ENCODE measurements around the gene ZNF615.

ZNF615 gene

GRCh38 chr19:52020506-52020905 lies 12.5 kb upstream of the ZNF615 start:
- Histone ChIP-seq H3K18ac (ENCODE audit: low read depth in 1 of 2, low read length in 2 of 2) (no peak overlapping the region), H3K4me3 (ENCODE audit: insufficient read depth in 1 of 2, low read depth in 1 of 2, low read length in 2 of 2) (peak overlapping the region in 1 of 2 experiments; percentile 34), H2BK12ac (ENCODE audit: low read length in 2 of 2) (no peak overlapping the region), H3K9me3 (ENCODE audit: control insufficient read depth, low read length) (peaks cover 88% of the 10 kb centered on the region), H3K9ac (ENCODE audit: low read length) (no peak overlapping the region), H3K23ac (ENCODE audit: low read length in 2 of 2) (no peak overlapping the region), H4K8ac (ENCODE audit: low read length) (no peak overlapping the region), H2AK5ac (ENCODE audit: low read length, severe bottlenecking) (no peak overlapping the region), H2BK120ac (ENCODE audit: low read depth, low read length) (no peak overlapping the region), H2AFZ (ENCODE audit: low read depth, low read length) (no peak overlapping the region), H3K79me1 (replicated peaks; ENCODE audit: low read length, poor library complexity, severe bottlenecking) (peaks cover 32% of the 10 kb centered on the region), H4K91ac (ENCODE audit: low read length) (no peak overlapping the region), H3K27me3 (ENCODE audit: control insufficient read depth in 1 of 2, insufficient read depth in 1 of 2, low read length in 2 of 2) (no peaks in the 10 kb centered on the region), H3K27ac (ENCODE audit: low read length, poor library complexity, severe bottlenecking) (no peak overlapping the region), H3K4ac (ENCODE audit: low read depth in 1 of 2, low read length in 2 of 2) (no peak overlapping the region), H3K4me1 (ENCODE audit: control insufficient read depth, insufficient read depth, low read depth, low read length) (no peaks in the 10 kb centered on the region), H3K36me3 (ENCODE audit: control insufficient read depth in 1 of 2, insufficient read depth in 2 of 2, low read depth in 1 of 2, low read length in 2 of 2) (peaks cover 55 to 96% of the 10 kb centered on the region in 2 experiments), H3K14ac (ENCODE audit: low read length in 2 of 2) (no peak overlapping the region), H2BK5ac (ENCODE audit: low read depth, low read length, poor library complexity, severe bottlenecking) (no peak overlapping the region), H3K4me2 (ENCODE audit: low read length, poor library complexity, severe bottlenecking) (no peak overlapping the region), H2BK15ac (ENCODE audit: low read depth, poor library complexity, severe bottlenecking) (no peak overlapping the region)
- WGBS = 98% methylated on average over 3 of the region's 4 CpGs
- DNase-seq = no peak

DNA sequence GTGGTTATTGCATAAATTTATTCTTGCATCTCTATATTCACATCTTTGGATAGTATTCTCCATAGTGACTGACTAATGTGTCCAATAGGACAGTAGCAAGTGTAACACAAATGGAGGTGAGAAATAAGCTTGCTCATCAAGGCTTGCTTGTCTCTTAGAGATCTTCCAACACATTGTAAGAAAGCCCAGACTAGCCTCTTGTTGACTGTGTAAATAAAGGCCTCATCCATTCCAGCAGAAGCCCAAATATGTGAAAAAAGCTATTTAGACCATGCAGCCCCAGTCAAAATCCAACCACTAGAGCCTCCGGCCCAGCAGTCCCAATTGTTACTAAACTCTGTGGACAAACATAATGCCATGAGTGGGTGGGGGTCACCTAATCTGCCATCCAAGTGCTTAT lies 2.7 kb upstream of the ZNF615 start:
- peaks cover 25% of the 10 kb centered on the region for H3K9me3 ChIP-seq (ENCODE audit: control insufficient read depth, low read length)
- H3K4me3 ChIP-seq (ENCODE audit: insufficient read depth in 1 of 2, low read depth in 1 of 2, low read length in 2 of 2) = no peak overlapping the region
- H3K4me1 ChIP-seq (ENCODE audit: control insufficient read depth, insufficient read depth, low read depth, low read length) = peaks cover 2% of the 10 kb centered on the region
- no peak overlapping the region for H2BK120ac ChIP-seq (ENCODE audit: low read depth, low read length)
- H3K27ac ChIP-seq (ENCODE audit: low read length, poor library complexity, severe bottlenecking) = no peak overlapping the region
- H2AFZ ChIP-seq (ENCODE audit: low read depth, low read length) = no peak overlapping the region
- H3K23ac ChIP-seq (ENCODE audit: low read length in 2 of 2) = no peak overlapping the region
- H2BK15ac ChIP-seq (ENCODE audit: low read depth, poor library complexity, severe bottlenecking) = no peak overlapping the region
- H4K8ac ChIP-seq (ENCODE audit: low read length) = no peak overlapping the region
- no peak overlapping the region for H3K9ac ChIP-seq (ENCODE audit: low read length)
- peaks cover 2% of the 10 kb centered on the region for H3K79me1 ChIP-seq (replicated peaks; ENCODE audit: low read length, poor library complexity, severe bottlenecking)
- H4K91ac ChIP-seq (ENCODE audit: low read length) = no peak overlapping the region
- H2BK12ac ChIP-seq (ENCODE audit: low read length in 2 of 2) = no peak overlapping the region
- 100% methylated on average over 1 of the region's 1 CpG for WGBS
- H3K18ac ChIP-seq (ENCODE audit: low read depth in 1 of 2, low read length in 2 of 2) = no peak overlapping the region
- no peak overlapping the region for H3K4ac ChIP-seq (ENCODE audit: low read depth in 1 of 2, low read length in 2 of 2)
- no peak overlapping the region for H2BK5ac ChIP-seq (ENCODE audit: low read depth, low read length, poor library complexity, severe bottlenecking)
- no peak for DNase-seq
- H3K14ac ChIP-seq (ENCODE audit: low read length in 2 of 2) = no peak overlapping the region
- H3K27me3 ChIP-seq (ENCODE audit: control insufficient read depth in 1 of 2, insufficient read depth in 1 of 2, low read length in 2 of 2) = no peaks in the 10 kb centered on the region
- no peak overlapping the region for H3K4me2 ChIP-seq (ENCODE audit: low read length, poor library complexity, severe bottlenecking)
- H2AK5ac ChIP-seq (ENCODE audit: low read length, severe bottlenecking) = no peak overlapping the region
- peaks cover 14 to 21% of the 10 kb centered on the region in 2 experiments for H3K36me3 ChIP-seq (ENCODE audit: control insufficient read depth in 1 of 2, insufficient read depth in 2 of 2, low read depth in 1 of 2, low read length in 2 of 2)

DNA sequence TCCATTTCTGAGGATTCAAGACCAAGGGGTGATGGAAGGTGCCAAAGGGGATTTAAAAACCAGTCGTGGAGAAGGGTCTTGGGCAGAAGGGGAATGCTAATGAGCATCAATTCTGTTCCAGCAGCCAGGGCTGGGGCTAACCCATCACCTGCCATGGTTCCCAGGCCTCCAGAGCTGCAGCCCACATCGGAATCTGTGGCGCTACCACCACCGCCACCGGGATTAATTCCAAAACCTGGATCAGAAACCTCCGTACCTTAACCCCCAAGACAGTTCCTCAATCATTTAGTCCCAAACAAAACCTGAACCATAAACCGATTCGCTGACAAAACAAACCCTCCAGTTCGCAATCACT lies 583 bp downstream of the ZNF615 start:
- no peak overlapping the region for H3K27ac ChIP-seq (ENCODE audit: low read length, poor library complexity, severe bottlenecking)
- H2BK120ac ChIP-seq (ENCODE audit: low read depth, low read length) = no peak overlapping the region
- peaks cover 2% of the 10 kb centered on the region for H3K4me1 ChIP-seq (ENCODE audit: control insufficient read depth, insufficient read depth, low read depth, low read length)
- under 1% methylated on average over 9 of the region's 9 CpGs for WGBS
- H3K18ac ChIP-seq (ENCODE audit: low read depth in 1 of 2, low read length in 2 of 2) = no peak overlapping the region
- H3K79me1 ChIP-seq (replicated peaks; ENCODE audit: low read length, poor library complexity, severe bottlenecking) = peaks cover 10% of the 10 kb centered on the region
- H2AK5ac ChIP-seq (ENCODE audit: low read length, severe bottlenecking) = no peak overlapping the region
- peaks cover 13 to 15% of the 10 kb centered on the region in 2 experiments for H3K36me3 ChIP-seq (ENCODE audit: control insufficient read depth in 1 of 2, insufficient read depth in 2 of 2, low read depth in 1 of 2, low read length in 2 of 2)
- peak overlapping the region in 1 of 2 experiments; percentile 15 for H3K14ac ChIP-seq (ENCODE audit: low read length in 2 of 2)
- H3K9me3 ChIP-seq (ENCODE audit: control insufficient read depth, low read length) = peaks cover 28% of the 10 kb centered on the region
- H4K91ac ChIP-seq (ENCODE audit: low read length) = no peak overlapping the region
- no peak overlapping the region for H2BK15ac ChIP-seq (ENCODE audit: low read depth, poor library complexity, severe bottlenecking)
- H3K4ac ChIP-seq (ENCODE audit: low read depth in 1 of 2, low read length in 2 of 2) = peak overlapping the region in 1 of 2 experiments; percentile 26
- H2BK12ac ChIP-seq (ENCODE audit: low read length in 2 of 2) = no peak overlapping the region
- no peak overlapping the region for H2BK5ac ChIP-seq (ENCODE audit: low read depth, low read length, poor library complexity, severe bottlenecking)
- peak overlapping the region; percentile 97 for H3K9ac ChIP-seq (ENCODE audit: low read length)
- H3K4me2 ChIP-seq (ENCODE audit: low read length, poor library complexity, severe bottlenecking) = peak overlapping the region; percentile 87
- no peak for DNase-seq
- no peak overlapping the region for H4K8ac ChIP-seq (ENCODE audit: low read length)
- no peak overlapping the region for H3K23ac ChIP-seq (ENCODE audit: low read length in 2 of 2)
- peak overlapping the region; percentile 100 for H2AFZ ChIP-seq (ENCODE audit: low read depth, low read length)
- H3K4me3 ChIP-seq (ENCODE audit: insufficient read depth in 1 of 2, low read depth in 1 of 2, low read length in 2 of 2) = peak overlapping the region; percentile 97 to 99
- H3K27me3 ChIP-seq (ENCODE audit: control insufficient read depth in 1 of 2, insufficient read depth in 1 of 2, low read length in 2 of 2) = no peaks in the 10 kb centered on the region

GRCh38 chr19:51994048-51994644 lies 13.9 kb downstream of the ZNF615 start:
- WGBS = 97% methylated on average over 2 of the region's 2 CpGs

More at GRCh38 chr19:51994048-51994644, 13.9 kb downstream of the ZNF615 start:
- Histone ChIP-seq H3K18ac (ENCODE audit: low read depth in 1 of 2, low read length in 2 of 2) (no peak overlapping the region), H3K4me3 (ENCODE audit: insufficient read depth in 1 of 2, low read depth in 1 of 2, low read length in 2 of 2) (peak overlapping the region in 1 of 2 experiments; percentile 60), H3K4me1 (ENCODE audit: control insufficient read depth, insufficient read depth, low read depth, low read length) (no peaks in the 10 kb centered on the region), H4K91ac (ENCODE audit: low read length) (no peak overlapping the region), H3K4me2 (ENCODE audit: low read length, poor library complexity, severe bottlenecking) (no peak overlapping the region), H2BK120ac (ENCODE audit: low read depth, low read length) (no peak overlapping the region), H2AK5ac (ENCODE audit: low read length, severe bottlenecking) (no peak overlapping the region), H3K9ac (ENCODE audit: low read length) (no peak overlapping the region), H4K8ac (ENCODE audit: low read length) (no peak overlapping the region), H3K14ac (ENCODE audit: low read length in 2 of 2) (no peak overlapping the region), H2AFZ (ENCODE audit: low read depth, low read length) (no peak overlapping the region), H3K27ac (ENCODE audit: low read length, poor library complexity, severe bottlenecking) (no peak overlapping the region), H3K4ac (ENCODE audit: low read depth in 1 of 2, low read length in 2 of 2) (no peak overlapping the region), H3K27me3 (ENCODE audit: control insufficient read depth in 1 of 2, insufficient read depth in 1 of 2, low read length in 2 of 2) (no peaks in the 10 kb centered on the region), H2BK15ac (ENCODE audit: low read depth, poor library complexity, severe bottlenecking) (no peak overlapping the region), H3K23ac (ENCODE audit: low read length in 2 of 2) (no peak overlapping the region), H3K79me1 (replicated peaks; ENCODE audit: low read length, poor library complexity, severe bottlenecking) (no peaks in the 10 kb centered on the region), H2BK5ac (ENCODE audit: low read depth, low read length, poor library complexity, severe bottlenecking) (no peak overlapping the region), H3K9me3 (ENCODE audit: control insufficient read depth, low read length) (peaks cover 93% of the 10 kb centered on the region), H3K36me3 (ENCODE audit: control insufficient read depth in 1 of 2, insufficient read depth in 2 of 2, low read depth in 1 of 2, low read length in 2 of 2) (peaks cover 20 to 65% of the 10 kb centered on the region in 2 experiments), H2BK12ac (ENCODE audit: low read length in 2 of 2) (no peak overlapping the region)
- DNase-seq = peak; percentile 13
